ENCODE measurements around the gene PNMA8C. TPM values are rescaled to one million over a fixed set of nuclear protein-coding genes. Genes with fewer than 3 reads are reported as not detected.

PNMA8C gene
- total and polyA plus RNA-seq, 7 donors = 0.23 to 0.36 (median 0.27) TPM; not detected in 2

DNA sequence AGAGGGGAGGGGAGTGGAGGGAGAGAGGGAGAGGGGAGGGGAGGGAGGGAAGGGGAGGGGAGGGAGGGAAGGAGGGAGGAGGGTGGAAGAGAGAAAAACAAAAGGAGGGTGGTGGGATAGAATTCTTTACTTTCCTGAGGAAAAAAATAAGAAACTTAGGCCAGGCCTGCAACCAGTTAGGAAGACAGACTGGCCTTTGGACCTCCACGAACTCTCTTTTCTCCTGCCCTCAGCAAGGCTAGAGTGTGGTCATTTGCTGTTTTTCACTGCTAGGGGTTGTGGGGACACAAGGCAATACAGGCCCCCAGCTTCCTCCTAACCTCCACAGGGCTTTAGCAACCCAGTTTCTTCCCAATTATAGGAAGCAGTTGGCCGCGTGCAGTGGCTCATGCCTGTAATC lies 19.5 kb downstream of the PNMA8C start:
- H3K27me3 ChIP-seq = peaks cover 23 to 87% (median 83%) of the 10 kb centered on the region in 3 donors
- H3K27ac ChIP-seq = peak overlapping the region; percentile 55 to 63 (median 61)
- H3K9me3 ChIP-seq = no peaks in the 10 kb centered on the region
- no peaks in the 10 kb centered on the region for H3K36me3 ChIP-seq
- no peak for TF ChIP-seq POLR2A (IDR thresholded peaks at IDR 0.05)
- TF ChIP-seq POLR2AphosphoS5 (IDR thresholded peaks at IDR 0.05) = no peak
- WGBS, 2 donors = 77 to 79% methylated on average over 3 of the region's 3 CpGs
- intact Hi-C loops (cut with DNase I) = no loop called here
- peaks cover 0 to 65% (median 47%) of the 10 kb centered on the region in 4 donors for H3K4me1 ChIP-seq
- H3K4me3 ChIP-seq = no peak overlapping the region
- DNase-seq = no peak

DNA sequence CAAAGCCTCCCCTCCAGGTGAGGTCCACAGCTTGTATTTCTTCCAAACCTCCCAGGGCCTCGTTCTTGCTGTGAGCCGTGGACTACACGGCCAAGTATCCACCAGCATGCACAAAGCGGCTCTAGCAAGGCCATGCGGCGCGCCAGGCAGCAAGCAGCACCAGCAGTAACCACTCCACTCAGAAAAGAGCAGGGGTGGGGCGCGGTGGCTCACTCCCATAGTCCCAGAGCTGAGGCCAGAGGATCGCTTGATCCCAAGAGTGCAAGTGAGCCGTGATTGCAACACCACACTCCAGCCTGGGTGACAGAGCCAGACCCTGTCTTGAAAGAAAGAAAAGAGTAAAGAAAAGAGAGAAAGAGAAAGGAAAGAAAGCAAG lies 20.1 kb downstream of the PNMA8C start:
- DNase-seq = peak; percentile 93
- Histone ChIP-seq H3K27ac (peak overlapping the region; percentile 55 to 63 (median 61)), H3K9me3 (no peaks in the 10 kb centered on the region), H3K4me3 (peak overlapping the region in 1 of 4 donors; percentile 8), H3K4me1 (peaks cover 0 to 68% (median 50%) of the 10 kb centered on the region in 4 donors), H3K36me3 (no peaks in the 10 kb centered on the region), H3K27me3 (peaks cover 23 to 88% (median 85%) of the 10 kb centered on the region in 3 donors)
- WGBS, 2 donors = 3 to 10% methylated on average over 11 of the region's 11 CpGs
- TF ChIP-seq POLR2AphosphoS5 (IDR thresholded peaks at IDR 0.05) = peak in 2 of 4 donors; percentile 19 to 33
- TF ChIP-seq EP300 (IDR thresholded peaks at IDR 0.05) = no peak
- intact Hi-C loops (cut with DNase I) = no loop called here

DNA sequence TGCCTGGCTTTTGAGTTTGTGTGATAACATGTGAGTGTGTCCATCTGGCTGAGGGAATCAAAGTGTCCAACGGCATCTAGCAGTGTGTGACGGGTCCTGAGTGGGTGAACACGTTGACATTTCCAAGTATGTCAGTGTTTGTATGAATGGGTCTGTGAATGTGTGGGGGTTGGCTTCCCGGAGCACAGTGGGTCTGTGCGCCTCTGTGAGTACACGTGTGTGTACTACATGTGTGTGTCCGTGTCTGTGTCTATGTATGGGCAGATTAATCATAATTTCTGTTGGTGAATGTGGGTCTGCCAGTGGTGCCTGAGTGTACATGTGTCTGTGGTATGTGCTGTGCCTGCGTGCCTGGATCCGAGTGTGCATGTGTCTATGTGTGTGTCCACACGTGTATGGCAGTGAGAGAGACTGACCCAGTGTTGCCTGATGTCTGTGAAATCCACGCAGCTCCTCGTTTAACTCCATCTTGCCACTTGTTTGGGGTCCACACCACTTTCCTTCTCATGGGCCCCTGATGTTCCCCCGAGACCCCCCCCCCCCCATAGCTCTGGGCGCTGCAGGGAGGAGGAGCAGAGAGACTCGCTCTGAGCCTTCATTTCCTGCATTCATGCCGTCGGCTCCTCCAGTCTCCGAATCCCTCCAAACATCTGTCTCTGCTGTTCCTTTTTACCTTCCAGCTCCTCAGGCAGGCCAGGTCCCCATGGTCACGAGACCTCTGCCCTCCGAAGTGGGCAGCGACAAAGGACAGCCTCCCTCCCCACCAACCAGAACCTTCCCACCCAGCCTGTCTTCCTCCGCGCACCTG lies 20.7 kb downstream of the PNMA8C start:
- 27 to 31% methylated on average over 23 of the region's 23 CpGs for WGBS, 2 donors
- Histone ChIP-seq H3K4me3 (peak overlapping the region in 1 of 4 donors; percentile 8), H3K27me3 (peaks cover 18 to 88% (median 80%) of the 10 kb centered on the region in 3 donors), H3K27ac (peak overlapping the region; percentile 32 to 62 (median 58)), H3K36me3 (no peaks in the 10 kb centered on the region), H3K9me3 (no peaks in the 10 kb centered on the region), H3K4me1 (peaks cover 0 to 62% (median 45%) of the 10 kb centered on the region in 4 donors)
- TF ChIP-seq POLR2A (IDR thresholded peaks at IDR 0.05) (no peak), EP300 (IDR thresholded peaks at IDR 0.05) (no peak), POLR2AphosphoS5 (IDR thresholded peaks at IDR 0.05) (no peak)
- TF ChIP-seq, protein P1, sequence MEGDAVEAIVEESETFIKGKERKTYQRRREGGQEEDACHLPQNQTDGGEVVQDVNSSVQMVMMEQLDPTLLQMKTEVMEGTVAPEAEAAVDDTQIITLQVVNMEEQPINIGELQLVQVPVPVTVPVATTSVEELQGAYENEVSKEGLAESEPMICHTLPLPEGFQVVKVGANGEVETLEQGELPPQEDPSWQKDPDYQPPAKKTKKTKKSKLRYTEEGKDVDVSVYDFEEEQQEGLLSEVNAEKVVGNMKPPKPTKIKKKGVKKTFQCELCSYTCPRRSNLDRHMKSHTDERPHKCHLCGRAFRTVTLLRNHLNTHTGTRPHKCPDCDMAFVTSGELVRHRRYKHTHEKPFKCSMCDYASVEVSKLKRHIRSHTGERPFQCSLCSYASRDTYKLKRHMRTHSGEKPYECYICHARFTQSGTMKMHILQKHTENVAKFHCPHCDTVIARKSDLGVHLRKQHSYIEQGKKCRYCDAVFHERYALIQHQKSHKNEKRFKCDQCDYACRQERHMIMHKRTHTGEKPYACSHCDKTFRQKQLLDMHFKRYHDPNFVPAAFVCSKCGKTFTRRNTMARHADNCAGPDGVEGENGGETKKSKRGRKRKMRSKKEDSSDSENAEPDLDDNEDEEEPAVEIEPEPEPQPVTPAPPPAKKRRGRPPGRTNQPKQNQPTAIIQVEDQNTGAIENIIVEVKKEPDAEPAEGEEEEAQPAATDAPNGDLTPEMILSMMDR (IDR thresholded peaks at IDR 0.05) = no peak
- DNase-seq = no peak
- intact Hi-C loops (cut with DNase I) = no loop called here

DNA sequence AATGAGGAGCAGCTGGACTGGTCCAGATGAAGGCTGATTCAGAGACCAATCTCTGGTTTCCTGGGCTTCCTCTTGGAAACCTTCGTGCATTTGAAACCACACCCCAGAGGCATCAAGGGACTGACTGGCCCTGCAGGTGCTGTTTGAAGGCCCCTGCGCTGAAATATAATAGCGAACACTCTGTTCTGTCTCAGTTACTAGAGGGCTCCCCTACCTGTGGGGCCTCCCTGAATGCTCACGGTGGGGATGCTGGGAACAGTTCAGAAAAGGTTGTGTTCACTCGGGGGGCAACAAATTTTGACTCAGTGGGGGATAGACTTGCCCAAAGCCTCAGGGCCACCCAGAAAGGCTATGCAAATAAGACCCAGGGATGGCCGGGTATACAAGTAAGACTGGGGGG lies 21.8 kb downstream of the PNMA8C start:
- intact Hi-C loops (cut with DNase I) = no loop called here
- DNase-seq = no peak
- WGBS, 2 donors = 10 to 14% methylated on average over 6 of the region's 6 CpGs
- TF ChIP-seq EP300 (IDR thresholded peaks at IDR 0.05) = no peak
- TF ChIP-seq POLR2A (IDR thresholded peaks at IDR 0.05) = no peak
- TF ChIP-seq POLR2AphosphoS5 (IDR thresholded peaks at IDR 0.05) = no peak
- TF ChIP-seq, protein P1 (IDR thresholded peaks at IDR 0.05) = no peak
- no peaks in the 10 kb centered on the region for H3K36me3 ChIP-seq
- H3K9me3 ChIP-seq = no peaks in the 10 kb centered on the region
- H3K4me1 ChIP-seq = peaks cover 0 to 51% (median 34%) of the 10 kb centered on the region in 4 donors
- no peak overlapping the region for H3K27ac ChIP-seq
- H3K27me3 ChIP-seq = peaks cover 14 to 86% (median 78%) of the 10 kb centered on the region in 3 donors
- H3K4me3 ChIP-seq = no peak overlapping the region

DNA sequence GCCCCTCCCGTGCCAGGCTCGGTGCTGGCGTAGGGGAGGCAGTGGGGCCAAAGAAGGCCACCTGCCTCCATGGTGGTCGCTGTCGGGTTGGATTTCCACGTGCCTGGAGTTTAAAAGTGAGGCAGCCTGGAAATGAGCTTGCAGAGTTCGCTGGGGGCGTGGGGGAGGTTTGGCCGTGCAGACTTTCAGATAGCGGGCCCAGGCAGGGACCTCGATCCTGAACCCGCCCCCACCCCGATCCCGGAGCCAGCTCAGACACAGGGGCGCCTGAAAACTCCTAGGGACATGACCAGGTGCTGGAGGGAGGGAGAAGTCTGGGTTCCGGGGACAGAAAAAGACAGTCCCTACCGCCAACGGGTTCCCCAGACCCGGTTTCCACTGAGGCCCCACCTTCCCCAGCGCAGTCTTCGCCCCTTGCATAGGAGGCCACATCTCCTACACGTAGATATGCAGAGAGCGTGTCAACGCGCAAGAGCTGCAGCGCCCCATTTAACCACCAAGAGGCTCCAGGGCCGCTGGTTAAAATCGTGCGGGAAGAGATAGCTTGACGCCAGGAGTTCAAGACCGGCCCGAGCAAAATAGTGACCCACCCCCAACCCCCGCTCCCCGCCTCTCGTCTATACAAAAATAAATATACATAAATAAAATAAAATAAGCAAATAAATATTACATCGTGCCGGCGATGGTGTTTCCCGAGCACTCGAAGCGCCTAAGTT lies 23.8 kb downstream of the PNMA8C start:
- 9 to 18% methylated on average over 41 of the region's 41 CpGs for WGBS, 2 donors
- no peak for TF ChIP-seq POLR2AphosphoS5 (IDR thresholded peaks at IDR 0.05)
- TF ChIP-seq EP300 (IDR thresholded peaks at IDR 0.05) = no peak
- TF ChIP-seq, protein P1 (IDR thresholded peaks at IDR 0.05) = no peak
- no peak for TF ChIP-seq POLR2A (IDR thresholded peaks at IDR 0.05)
- peaks cover 14 to 77% (median 67%) of the 10 kb centered on the region in 3 donors for H3K27me3 ChIP-seq
- peak overlapping the region; percentile 23 to 70 (median 60) for H3K27ac ChIP-seq
- H3K36me3 ChIP-seq = no peaks in the 10 kb centered on the region
- no peak for DNase-seq
- intact Hi-C loops (cut with DNase I) = no loop called here
- H3K4me3 ChIP-seq = peak overlapping the region; percentile 4 to 41 (median 29)
- H3K9me3 ChIP-seq = no peaks in the 10 kb centered on the region
- peaks cover 0 to 33% (median 25%) of the 10 kb centered on the region in 4 donors for H3K4me1 ChIP-seq
